Natural killer cell (primary cell): ENCODE data around the gene IGSF6. TPM values are rescaled to one million over a fixed set of nuclear protein-coding genes. Genes with fewer than 3 reads are reported as not detected.

Experiments
- ATAC-seq, 3 donors: fragments of 150-1000 bp in 2 of 3; fragments of 200-7000 bp in 1 of 3; cut with Tn5 transposase; 1 replicate in 1 of 3; 2 replicates in 2 of 3; pipeline ENCODE4 v1.10.0; 2021; ENCODE audit warnings: mild to moderate bottlenecking in 2 of 3, moderate library complexity in 2 of 3
- DNase-seq, 2 donors: peaks; one replicate each; pipeline versions ENCODE4 v3.0.0 to v3.0.0-alpha.2; 2013 to 2021; ENCODE audit warnings: mixed read lengths in 1 of 2
- H3K27ac ChIP-seq: one replicate; pipeline ENCODE4 v1.5.1; 2013; ENCODE audit warnings: mild to moderate bottlenecking, low read length
- H3K27me3 ChIP-seq: one replicate; pipeline ENCODE4 v1.6.1; 2013; ENCODE audit warnings: low read length; ENCODE audit not compliant: control insufficient read depth, insufficient read depth
- H3K36me3 ChIP-seq: one replicate; pipeline ENCODE4 v1.6.1; 2013; ENCODE audit warnings: low read length; ENCODE audit not compliant: control insufficient read depth, insufficient read depth
- H3K4me1 ChIP-seq: one replicate; pipeline ENCODE4 v1.6.1; 2013; ENCODE audit warnings: low read length; ENCODE audit not compliant: control insufficient read depth, insufficient read depth
- H3K4me3 ChIP-seq: one replicate; pipeline ENCODE4 v1.5.1; 2013; ENCODE audit warnings: low read length
- H3K9me3 ChIP-seq: one replicate; pipeline ENCODE4 v1.6.1; 2013; ENCODE audit warnings: low read length; ENCODE audit not compliant: control insufficient read depth, insufficient read depth
- H3K27ac Mint-ChIP-seq, 2 donors: one replicate each; pipeline ENCODE4 v1.8.0; 2022; ENCODE audit warnings: mild to moderate bottlenecking in 2 of 2, mixed read lengths in 2 of 2, moderate library complexity in 1 of 2
- H3K27me3 Mint-ChIP-seq, 2 donors: one replicate each; pipeline ENCODE4 v1.8.0; 2022; ENCODE audit warnings: low read depth in 2 of 2, mixed read lengths in 2 of 2
- H3K36me3 Mint-ChIP-seq: one replicate; pipeline ENCODE4 v1.8.0; 2022; ENCODE audit warnings: mixed read lengths
- H3K4me1 Mint-ChIP-seq, 2 donors: one replicate each; pipeline ENCODE4 v1.8.0; 2022; ENCODE audit warnings: mixed read lengths in 2 of 2
- H3K4me3 Mint-ChIP-seq: one replicate; pipeline ENCODE4 v1.8.0; 2022; ENCODE audit warnings: mild to moderate bottlenecking, moderate library complexity, mixed read lengths
- H3K9me3 Mint-ChIP-seq, 2 donors: one replicate each; pipeline ENCODE4 v1.8.0; 2022; ENCODE audit warnings: mixed read lengths in 2 of 2
- CTCF ChIP-seq: fragments of 200-600 bp; IDR thresholded peaks from one replicate; pipeline ENCODE4 v1.8.0; 2022; ENCODE audit warnings: antibody characterized with exemption
- WGBS: methylation state at CpG from one replicate; pipeline ENCODE4 v1.1.7; 2013; ENCODE audit warnings: missing lambda C conversion rate; ENCODE audit not compliant: insufficient coverage; 5-methylcytosine and 5-hydroxymethylcytosine counted together
- intact Hi-C: fragments of 100-400 bp; cut with micrococcal nuclease; formaldehyde crosslinking; loops from one replicate; pipeline ENCODE4 v1.14.2; 2022
- total RNA-seq, 4 donors: library from RNA; stranded (reverse); fragments of 120-200 nt in 1 of 4; gene quantifications; one replicate each; pipeline versions ENCODE4 v1.2.3 to v1.2.4, GENCODE V29; 2013 to 2022

The IGSF6 gene
- total RNA-seq, 3 donors from 2014 or later (not counting 1 experiment from before 2014, with no cell fraction given) = 2.2 to 4.4 (median 2.6) TPM

- DNase-seq = no peak
- 100% methylated on average over 3 of the region's 4 CpGs for WGBS
- no peak overlapping the region for H3K4me3 ChIP-seq
- Mint-ChIP-seq H3K27me3 (no peaks in the 10 kb centered on the region), H3K4me3 (no peak overlapping the region), H3K9me3 (no peaks in the 10 kb centered on the region), H3K27ac (no peak overlapping the region), H3K36me3 (no peaks in the 10 kb centered on the region), H3K4me1 (no peaks in the 10 kb centered on the region)
- no peaks in the 10 kb centered on the region for H3K9me3 ChIP-seq
- no peaks in the 10 kb centered on the region for H3K36me3 ChIP-seq
- H3K27me3 ChIP-seq = no peaks in the 10 kb centered on the region
- intact Hi-C loops = no loop called here
- no peak for ATAC-seq
- no peak overlapping the region for H3K27ac ChIP-seq
- peaks cover 5% of the 10 kb centered on the region for H3K4me1 ChIP-seq
- TF ChIP-seq CTCF = no peak
Observed at GRCh38 chr16:21589551-21589950, 62.9 kb downstream of the IGSF6 start.

Other genes with a start within 250 kb of the IGSF6 start
- gene METTL9, start 53.0 kb downstream of the IGSF6 start, total RNA-seq = 100 to 1,000 TPM in 1 of 3 donors, 10 to 100 TPM in 2; 73.1 to 110 (median 85.1) TPM
- gene OTOA, start 11.4 kb upstream of the IGSF6 start, total RNA-seq = under 1 TPM in 1 of 3 donors, not detected in 2; 0.14 TPM
- gene NPIPB4, start 205.1 kb upstream of the IGSF6 start, total RNA-seq = 100 to 1,000 TPM; 320 to 433 (median 419) TPM